NK-92 treated with Interleukin-12 subunit alpha and Interleukin-12 subunit beta, amount 100 ng/mL, for 24 hours (cell line): ENCODE results near the gene NELL2.

Source experiments
- DNase-seq: peaks from one replicate; lab custom pipeline; 2025; lab: John Stamatoyannopoulos, UW

Gene NELL2

DNA sequence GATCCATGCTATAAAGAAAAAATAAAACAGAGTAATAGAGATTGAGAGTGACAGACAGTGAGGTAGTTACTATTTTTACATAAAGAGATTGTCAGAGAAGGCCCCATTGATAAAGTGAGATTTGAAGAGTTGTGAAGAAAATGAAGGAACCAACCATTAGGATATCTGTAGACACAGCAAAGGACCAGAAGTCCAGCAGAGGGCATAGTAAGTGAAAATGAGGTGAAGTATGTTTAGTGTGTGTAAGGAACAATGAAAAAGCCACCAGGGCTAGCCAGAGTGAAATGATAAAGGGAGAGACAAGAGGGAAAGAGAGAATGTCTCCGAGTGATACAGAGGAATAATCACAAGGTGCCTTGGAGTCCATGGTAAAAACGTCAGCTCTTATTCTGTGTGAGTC lies 411.0 kb downstream of the NELL2 start:
- DNase-seq = no peak

DNA sequence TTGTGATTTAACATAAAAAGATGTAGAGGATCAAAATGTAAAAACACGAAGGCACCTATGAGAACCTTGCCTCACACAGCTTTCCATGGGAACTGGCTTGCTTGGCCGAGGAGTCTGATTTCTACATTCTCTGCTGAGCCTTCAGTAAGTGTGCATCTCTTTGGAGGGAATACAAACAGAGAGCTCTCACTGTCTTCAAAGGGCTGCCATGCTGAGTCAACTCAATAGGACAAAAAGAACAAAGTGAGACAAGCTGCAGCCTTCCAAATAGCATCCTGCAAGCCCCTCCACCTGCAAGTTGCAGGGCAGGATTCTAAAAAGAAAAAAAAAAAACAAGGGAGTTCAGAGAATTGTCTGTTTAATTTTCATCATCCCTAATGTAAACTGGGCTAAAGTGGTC lies 411.9 kb downstream of the NELL2 start:
- DNase-seq = no peak

DNA sequence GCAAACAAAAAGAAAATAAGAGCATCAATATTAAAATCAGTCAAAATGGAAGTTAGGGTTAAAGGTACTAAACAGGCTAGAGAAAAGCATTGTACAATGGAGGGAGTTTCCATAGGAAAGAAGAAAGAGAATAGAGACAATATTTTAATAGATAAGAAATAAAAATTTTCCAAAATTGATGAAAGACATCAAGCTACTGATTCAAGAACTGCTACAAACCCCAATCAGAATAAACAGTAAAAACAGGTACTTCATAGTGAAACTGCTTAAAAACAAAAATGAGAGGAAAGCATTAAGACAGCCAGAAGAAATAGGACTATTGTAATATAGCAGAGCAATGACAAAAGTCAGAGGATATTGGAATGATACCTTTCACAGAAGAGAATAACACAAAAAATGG lies 413.4 kb downstream of the NELL2 start:
- no peak for DNase-seq

DNA sequence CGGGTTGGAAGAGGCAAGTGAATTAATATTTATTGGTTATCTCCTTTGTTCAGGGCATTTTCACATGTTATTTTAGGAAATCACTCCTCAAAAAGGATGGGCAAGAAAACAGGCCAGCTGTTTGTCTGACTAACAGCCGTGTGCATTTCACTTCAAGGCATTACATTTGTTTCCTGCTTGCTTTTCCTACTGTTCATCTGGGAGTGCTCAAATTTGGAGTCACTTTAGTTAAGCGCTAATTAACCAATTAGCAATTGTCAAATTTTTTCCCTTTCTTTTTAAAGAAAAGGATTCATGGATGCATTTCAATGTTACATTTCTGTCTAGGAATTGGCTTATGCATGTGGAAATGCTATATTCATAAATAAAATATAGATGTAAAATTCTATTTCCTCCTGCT lies 415.9 kb downstream of the NELL2 start:
- DNase-seq = no peak

DNA sequence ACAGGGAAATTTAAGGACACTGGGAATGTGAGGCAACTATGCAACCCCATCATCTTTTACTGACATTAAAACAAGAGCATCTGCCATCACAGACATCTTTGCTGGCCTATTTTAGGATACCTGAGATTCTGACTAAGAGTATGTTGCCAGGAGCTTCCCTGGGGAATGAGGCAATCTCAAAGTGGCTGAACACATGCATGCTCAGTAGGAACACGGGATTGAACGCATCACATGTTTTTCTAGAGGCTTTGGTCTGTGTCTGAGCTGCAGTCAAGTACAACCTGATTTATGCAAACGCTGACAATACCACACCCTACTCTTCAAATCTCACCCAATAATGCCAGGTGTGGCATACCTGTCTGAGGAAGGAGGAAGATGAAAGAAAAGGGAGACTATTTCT lies 416.5 kb downstream of the NELL2 start:
- DNase-seq = no peak
